ENCODE measurements around the gene FCRL4.
A peak's percentile ranks its signal among the peaks of the same experiment; 100 is the strongest.
"Not testable (repeated sequence)": the region's sequence is repeated elsewhere in the genome, so short reads cannot be mapped to it uniquely, and the experiment has no call there.

Gene FCRL4

GRCh38 chr1:157577420-157577819 is 20.5 kb downstream of the FCRL4 start:
- no peak for ATAC-seq
- H3K27ac Mint-ChIP-seq = no peak overlapping the region
- H3K4me1 Mint-ChIP-seq = peaks cover 44% of the 10 kb centered on the region
- no peaks in the 10 kb centered on the region for H3K27me3 Mint-ChIP-seq
- no peaks in the 10 kb centered on the region for H3K9me3 Mint-ChIP-seq
- no peak overlapping the region for H3K4me3 Mint-ChIP-seq
- H3K36me3 Mint-ChIP-seq = no peaks in the 10 kb centered on the region

GRCh38 chr1:157575744-157576143 is 22.1 kb downstream of the FCRL4 start:
- no peaks in the 10 kb centered on the region for H3K27me3 Mint-ChIP-seq
- peak; percentile 82 for ATAC-seq
- no peaks in the 10 kb centered on the region for H3K9me3 Mint-ChIP-seq
- H3K27ac Mint-ChIP-seq = peak overlapping the region; percentile 42
- peaks cover 29% of the 10 kb centered on the region for H3K4me1 Mint-ChIP-seq
- no peaks in the 10 kb centered on the region for H3K36me3 Mint-ChIP-seq
- no peak overlapping the region for H3K4me3 Mint-ChIP-seq

GRCh38 chr1:157574836-157575235 is 23.0 kb downstream of the FCRL4 start:
- H3K4me3 Mint-ChIP-seq = no peak overlapping the region
- no peak for ATAC-seq

GRCh38 chr1:157566484-157567300 is 31.2 kb downstream of the FCRL4 start:
- peak; percentile 86 for ATAC-seq

More at GRCh38 chr1:157574836-157575235, 23.0 kb downstream of the FCRL4 start:
- Mint-ChIP-seq H3K27ac (no peak overlapping the region), H3K36me3 (no peaks in the 10 kb centered on the region), H3K27me3 (no peaks in the 10 kb centered on the region), H3K9me3 (no peaks in the 10 kb centered on the region), H3K4me1 (peaks cover 22% of the 10 kb centered on the region)

GRCh38 chr1:157562515-157562914 is 35.4 kb downstream of the FCRL4 start:
- Mint-ChIP-seq H3K27me3 (no peaks in the 10 kb centered on the region), H3K4me3 (peak overlapping the region; percentile 46)

More at GRCh38 chr1:157566484-157567300, 31.2 kb downstream of the FCRL4 start:
- Mint-ChIP-seq H3K9me3 (no peaks in the 10 kb centered on the region), H3K27ac (peak overlapping the region; percentile 53), H3K36me3 (no peaks in the 10 kb centered on the region), H3K4me3 (no peak overlapping the region), H3K27me3 (no peaks in the 10 kb centered on the region), H3K4me1 (peaks cover 81% of the 10 kb centered on the region)

GRCh38 chr1:157558119-157558518 is 39.8 kb downstream of the FCRL4 start:
- Mint-ChIP-seq H3K27ac (no peak overlapping the region), H3K4me3 (no peak overlapping the region), H3K4me1 (peaks cover 32% of the 10 kb centered on the region), H3K36me3 (no peaks in the 10 kb centered on the region), H3K9me3 (no peaks in the 10 kb centered on the region), H3K27me3 (no peaks in the 10 kb centered on the region)
- no peak for ATAC-seq

More at GRCh38 chr1:157562515-157562914, 35.4 kb downstream of the FCRL4 start:
- Mint-ChIP-seq H3K4me1 (peaks cover 66% of the 10 kb centered on the region), H3K9me3 (no peaks in the 10 kb centered on the region), H3K27ac (peak overlapping the region; percentile 64), H3K36me3 (no peaks in the 10 kb centered on the region)
- ATAC-seq = peak; percentile 34

GRCh38 chr1:157551694-157552693 is 45.9 kb downstream of the FCRL4 start, which contains the start of gene FCRL5:
Gene FCRL5, minus strand, starts transcription at chr1:157552515. Its CDS starts 153 bp downstream, at chr1:157552362.
- peak; percentile 90 for ATAC-seq
- no peaks in the 10 kb centered on the region for H3K27me3 Mint-ChIP-seq
- peaks cover 5% of the 10 kb centered on the region for H3K36me3 Mint-ChIP-seq
- peak within 1 kb of the TSS; percentile 83 for H3K4me3 Mint-ChIP-seq
- H3K27ac Mint-ChIP-seq = peak within 1 kb of the TSS; percentile 85
- H3K4me1 Mint-ChIP-seq = peaks cover 50% of the 10 kb centered on the region
- no peaks in the 10 kb centered on the region for H3K9me3 Mint-ChIP-seq

GRCh38 chr1:157548081-157548480 is 49.8 kb downstream of the FCRL4 start:
- not testable (repeated sequence) for H3K27ac Mint-ChIP-seq, H3K9me3 Mint-ChIP-seq, H3K27me3 Mint-ChIP-seq, H3K4me3 Mint-ChIP-seq, ATAC-seq
- peaks cover 22% of the 10 kb centered on the region for H3K36me3 Mint-ChIP-seq
- peaks cover 40% of the 10 kb centered on the region for H3K4me1 Mint-ChIP-seq

- H3K27ac Mint-ChIP-seq = no peak overlapping the region
Observed at GRCh38 chr1:157542676-157543075, 55.2 kb downstream of the FCRL4 start.

GRCh38 chr1:157540852-157541251 is 57.0 kb downstream of the FCRL4 start:
- no peak for ATAC-seq
- Mint-ChIP-seq H3K4me1 (peaks cover 24% of the 10 kb centered on the region), H3K27ac (peak overlapping the region; percentile 5), H3K4me3 (no peak overlapping the region), H3K27me3 (no peaks in the 10 kb centered on the region), H3K36me3 (peaks cover 57% of the 10 kb centered on the region), H3K9me3 (no peaks in the 10 kb centered on the region)

More at GRCh38 chr1:157542676-157543075, 55.2 kb downstream of the FCRL4 start:
- no peak overlapping the region for H3K4me3 Mint-ChIP-seq
- H3K36me3 Mint-ChIP-seq = peaks cover 49% of the 10 kb centered on the region
- H3K4me1 Mint-ChIP-seq = peaks cover 29% of the 10 kb centered on the region
- no peaks in the 10 kb centered on the region for H3K9me3 Mint-ChIP-seq
- no peaks in the 10 kb centered on the region for H3K27me3 Mint-ChIP-seq
- ATAC-seq = no peak

- Mint-ChIP-seq H3K27ac (no peak overlapping the region), H3K4me3 (no peak overlapping the region), H3K9me3 (no peaks in the 10 kb centered on the region), H3K36me3 (peaks cover 58% of the 10 kb centered on the region), H3K4me1 (peaks cover 24% of the 10 kb centered on the region), H3K27me3 (no peaks in the 10 kb centered on the region)
- ATAC-seq = peak; percentile 64
Observed at GRCh38 chr1:157540160-157540748, 57.6 kb downstream of the FCRL4 start.

- H3K27ac Mint-ChIP-seq = no peak overlapping the region
- H3K4me1 Mint-ChIP-seq = peaks cover 24% of the 10 kb centered on the region
- no peak for ATAC-seq
Observed at GRCh38 chr1:157539568-157539967, 58.3 kb downstream of the FCRL4 start.

GRCh38 chr1:157532569-157532968 is 65.3 kb downstream of the FCRL4 start:
- Mint-ChIP-seq H3K27ac (peak overlapping the region; percentile 77), H3K4me3 (peak overlapping the region; percentile 16), H3K27me3 (no peaks in the 10 kb centered on the region), H3K4me1 (peaks cover 16% of the 10 kb centered on the region), H3K9me3 (no peaks in the 10 kb centered on the region), H3K36me3 (peaks cover 60% of the 10 kb centered on the region)
- peak; percentile 58 for ATAC-seq

More at GRCh38 chr1:157539568-157539967, 58.3 kb downstream of the FCRL4 start:
- no peaks in the 10 kb centered on the region for H3K27me3 Mint-ChIP-seq
- no peaks in the 10 kb centered on the region for H3K9me3 Mint-ChIP-seq
- H3K4me3 Mint-ChIP-seq = no peak overlapping the region
- peaks cover 60% of the 10 kb centered on the region for H3K36me3 Mint-ChIP-seq

GRCh38 chr1:157523774-157524493 is 74.0 kb downstream of the FCRL4 start:
- H3K9me3 Mint-ChIP-seq = no peaks in the 10 kb centered on the region
- H3K4me1 Mint-ChIP-seq = peaks cover 12% of the 10 kb centered on the region
- ATAC-seq = peak; percentile 16

More at GRCh38 chr1:157523774-157524493, 74.0 kb downstream of the FCRL4 start:
- Mint-ChIP-seq H3K27me3 (no peaks in the 10 kb centered on the region), H3K4me3 (no peak overlapping the region), H3K27ac (peak overlapping the region; percentile 69), H3K36me3 (peaks cover 15% of the 10 kb centered on the region)

All from stimulated activated memory B cell treated with anti-CD40 and anti-IgM and Interleukin-4, amounts not matched to agents 10 μg/mL and 1 μg/mL and 100 μg/mL, for 72 hours (primary cell).